Right ventricle myocardium inferior (tissue), 1 donor: ENCODE measurements around the gene PRDM4. TPM values are rescaled to one million over a fixed set of nuclear protein-coding genes. Genes with fewer than 3 reads are reported as not detected.
"Not testable (repeated sequence)": the region's sequence is repeated elsewhere in the genome, so short reads cannot be mapped to it uniquely, and the experiment has no call there.

Source experiments
- ATAC-seq: fragments of 200-7000 bp; cut with Tn5 transposase; one replicate; pipeline ENCODE4 v1.9.1; 2020; ENCODE audit warnings: mild to moderate bottlenecking, moderate library complexity
- DNase-seq: peaks from one replicate; pipeline ENCODE4 v3.0.0; 2021; ENCODE audit errors: missing footprints
- intact Hi-C: fragments of 100-400 bp; cut with DNase I; formaldehyde crosslinking; loops from one replicate; pipeline ENCODE4 v1.11.0; 2022
- total RNA-seq: library from RNA; stranded (reverse); fragmentation: NEBNext Ultra II Directional; extraction: Animal tissue kit (Norgen Biotek cat#: 25700); gene quantifications from one replicate; pipeline ENCODE4 v1.2.1, GENCODE V29; 2021
- donor health status: DM: no; HTN: yes; CAD: no; lungs with severe emphysema.

PRDM4 gene
- total RNA-seq, 1 donor from 2014 or later: 12.5 TPM

DNA sequence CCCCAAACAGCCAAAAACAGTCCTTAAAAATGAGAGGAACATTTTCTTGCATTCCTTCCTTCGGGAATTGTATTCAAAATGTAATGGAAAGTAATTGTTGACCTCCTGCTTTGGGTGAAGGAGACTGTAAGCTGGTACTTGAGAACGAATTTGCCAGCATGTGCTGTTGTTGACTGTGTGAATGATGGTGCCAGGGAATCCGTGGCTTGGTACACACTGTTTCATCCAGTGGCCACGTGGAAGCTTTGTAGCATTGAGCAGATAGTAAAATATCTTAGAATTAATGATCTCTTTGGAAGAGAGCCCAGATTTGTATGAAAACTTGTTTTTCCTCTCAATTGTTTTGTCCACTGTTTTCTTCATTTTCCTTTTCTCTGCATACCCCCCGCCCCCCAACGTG lies 15.2 kb upstream of the PRDM4 start:
- intact Hi-C loops: no loop called here
- no peak for ATAC-seq

DNA sequence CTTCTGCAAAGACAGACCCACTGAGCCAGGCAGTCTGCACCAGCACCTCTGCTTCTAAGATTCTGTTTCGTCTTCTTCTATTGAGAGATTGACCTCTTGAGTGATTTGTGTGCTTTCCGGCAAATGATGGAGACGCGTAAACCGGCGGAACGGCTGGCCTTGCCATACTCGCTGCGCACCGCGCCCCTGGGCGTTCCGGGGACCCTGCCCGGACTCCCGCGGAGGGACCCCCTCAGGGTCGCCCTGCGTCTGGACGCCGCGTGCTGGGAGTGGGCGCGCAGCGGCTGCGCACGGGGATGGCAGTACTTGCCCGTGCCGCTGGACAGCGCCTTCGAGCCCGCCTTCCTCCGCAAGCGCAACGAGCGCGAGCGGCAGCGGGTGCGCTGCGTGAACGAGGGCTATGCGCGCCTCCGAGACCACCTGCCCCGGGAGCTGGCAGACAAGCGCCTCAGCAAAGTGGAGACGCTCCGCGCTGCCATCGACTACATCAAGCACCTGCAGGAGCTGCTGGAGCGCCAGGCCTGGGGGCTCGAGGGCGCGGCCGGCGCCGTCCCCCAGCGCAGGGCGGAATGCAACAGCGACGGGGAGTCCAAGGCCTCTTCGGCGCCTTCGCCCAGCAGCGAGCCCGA lies 14.3 kb upstream of the PRDM4 start:
- DNase-seq (no peak), ATAC-seq (no peak)
- intact Hi-C loops: no loop called here

More for the DNA sequence above, 15.2 kb upstream of the PRDM4 start:
- no peak for DNase-seq

DNA sequence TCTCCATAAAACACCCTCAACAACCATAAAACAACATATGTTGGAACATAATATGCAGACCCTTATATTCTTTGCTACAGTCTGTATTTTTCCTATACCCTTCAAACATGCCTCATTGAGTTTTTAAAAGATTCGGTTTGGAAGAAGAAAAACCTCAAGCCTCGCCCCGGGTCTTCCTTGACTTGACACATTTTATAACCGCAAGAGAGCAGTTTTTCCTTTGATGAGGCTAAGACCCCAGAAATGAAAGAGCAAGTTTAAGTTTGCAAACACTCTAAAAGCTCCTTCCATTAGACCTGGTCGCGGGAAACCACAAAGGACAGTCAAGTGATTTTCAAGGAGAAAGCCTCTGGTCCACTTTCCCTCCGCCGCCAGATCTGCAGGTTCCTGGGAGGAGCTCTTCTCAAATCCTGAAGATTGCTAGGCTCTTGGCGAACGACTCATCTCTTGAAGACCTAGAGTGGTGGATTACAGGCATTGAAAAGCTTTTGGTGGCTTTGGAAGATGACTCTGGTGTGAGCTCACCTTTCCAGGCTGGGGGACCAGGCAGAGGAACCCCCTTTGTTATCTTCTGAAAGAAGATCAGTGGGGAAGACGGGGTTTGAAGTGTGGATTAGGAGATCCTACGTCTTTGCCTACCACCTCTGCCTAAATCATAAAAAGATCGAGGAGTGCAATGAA lies 13.6 kb upstream of the PRDM4 start, which contains the start of gene ASCL4:
Gene ASCL4 (plus strand): TSS at position 356 of the 681 bp plus-strand sequence. CDS start 515 bp downstream, outside the sequence.
- DNase-seq: no peak
- intact Hi-C loops: no loop called here
- no peak for ATAC-seq

DNA sequence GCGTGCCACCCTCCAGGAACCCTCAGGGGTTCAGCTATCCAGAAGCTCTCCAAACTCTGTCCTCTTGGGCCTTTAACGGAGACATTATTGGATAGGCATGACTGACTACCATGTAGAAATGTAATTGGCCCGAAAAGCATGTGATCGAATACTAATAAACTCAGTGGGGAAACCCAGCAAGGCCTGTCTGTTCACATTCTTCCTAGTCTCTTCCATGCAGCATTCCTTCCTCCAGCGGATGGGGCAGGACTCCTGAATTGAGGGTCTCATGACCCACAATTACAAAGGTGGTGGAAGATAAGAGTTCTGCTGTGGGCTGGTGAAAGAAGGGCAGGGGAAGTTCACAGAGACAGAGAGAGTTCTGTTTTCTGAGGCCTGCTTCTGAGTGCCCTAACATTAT lies 6.5 kb upstream of the PRDM4 start:
- intact Hi-C loops: loop anchor here (10.0 kb wide), 2 partner anchors 117 to 747 kb away; partner anchors contain the start of gene FICD
- ATAC-seq: no peak

GRCh38 chr12:107765316-107765715 lies 4.4 kb upstream of the PRDM4 start:
- intact Hi-C loops: loop anchor here (10.0 kb wide), 2 partner anchors 119 to 749 kb away; partner anchors contain the start of gene FICD
- no peak for ATAC-seq
- no peak for DNase-seq

More for the DNA sequence above, 6.5 kb upstream of the PRDM4 start:
- DNase-seq: no peak

DNA sequence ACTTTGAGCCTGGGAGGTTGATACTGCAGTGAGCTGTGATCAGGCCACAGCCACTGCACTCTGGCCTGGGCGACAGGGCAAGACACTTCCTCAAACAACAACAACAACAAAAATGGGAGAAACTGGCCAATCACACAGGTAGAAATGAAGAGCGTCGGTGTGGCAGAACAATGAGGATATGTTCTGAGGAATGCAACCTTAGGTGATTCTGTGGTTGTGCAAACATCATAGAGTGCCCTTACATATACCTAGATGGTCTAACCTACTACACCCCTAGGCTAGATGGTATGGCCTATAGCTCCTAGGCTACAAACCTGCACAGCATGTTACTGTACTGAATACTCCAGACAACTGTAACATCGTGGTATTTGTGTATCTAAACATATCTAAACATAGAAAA lies 3.7 kb upstream of the PRDM4 start:
- intact Hi-C loops: loop anchor here (5.0 to 10.0 kb wide), 3 partner anchors 77 to 750 kb away; partner anchors contain the start of genes FICD and PWP1
- no peak for DNase-seq
- ATAC-seq: no peak

DNA sequence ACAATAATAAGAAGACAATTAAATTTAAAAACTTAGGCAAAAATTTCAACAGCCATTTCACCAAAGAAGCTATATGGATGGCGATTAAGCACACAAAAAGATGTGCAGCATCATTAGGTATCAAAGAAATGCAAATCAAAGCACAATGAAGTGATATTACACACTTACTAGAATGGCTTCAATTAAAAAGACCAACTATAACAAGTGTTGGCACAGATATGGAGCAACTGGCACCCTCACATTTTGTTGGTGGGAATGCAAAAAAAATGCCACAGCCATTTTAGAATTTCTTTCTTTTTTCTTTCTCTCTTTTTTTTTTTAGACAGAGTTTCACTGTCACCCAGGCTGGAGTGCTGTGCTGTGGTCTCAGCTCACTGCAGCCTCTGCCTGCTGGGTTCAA lies 1.9 kb upstream of the PRDM4 start:
- no peak for ATAC-seq
- DNase-seq: no peak
- intact Hi-C loops: loop anchor here (5.0 to 10.0 kb wide), 3 partner anchors 76 to 752 kb away; partner anchors contain the start of genes FICD and PWP1

DNA sequence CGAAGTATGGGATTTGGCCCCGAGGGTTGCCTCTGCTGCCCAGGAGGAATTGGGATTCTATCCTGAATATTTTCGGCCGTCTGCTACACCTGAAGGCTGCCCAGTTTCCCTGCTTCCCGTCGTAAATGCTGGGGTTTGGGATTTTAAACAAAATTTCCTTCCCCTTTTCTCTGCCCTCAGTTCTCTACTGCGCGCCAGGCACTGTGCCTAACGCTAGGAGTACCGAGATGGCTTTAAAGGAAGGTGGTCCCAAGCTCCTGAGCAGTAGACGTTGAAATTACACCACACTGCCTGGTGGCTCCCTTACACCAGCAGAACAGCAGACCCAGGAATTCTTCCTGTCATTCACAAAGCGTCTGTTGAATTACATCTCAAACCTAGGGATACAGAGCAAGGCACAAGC lies 566 bp upstream of the PRDM4 start:
- intact Hi-C loops: loop anchor here (5.0 to 10.0 kb wide), 3 partner anchors 74 to 753 kb away; partner anchors contain the start of genes FICD and PWP1
- DNase-seq (no peak), ATAC-seq (peak; percentile 5)

DNA sequence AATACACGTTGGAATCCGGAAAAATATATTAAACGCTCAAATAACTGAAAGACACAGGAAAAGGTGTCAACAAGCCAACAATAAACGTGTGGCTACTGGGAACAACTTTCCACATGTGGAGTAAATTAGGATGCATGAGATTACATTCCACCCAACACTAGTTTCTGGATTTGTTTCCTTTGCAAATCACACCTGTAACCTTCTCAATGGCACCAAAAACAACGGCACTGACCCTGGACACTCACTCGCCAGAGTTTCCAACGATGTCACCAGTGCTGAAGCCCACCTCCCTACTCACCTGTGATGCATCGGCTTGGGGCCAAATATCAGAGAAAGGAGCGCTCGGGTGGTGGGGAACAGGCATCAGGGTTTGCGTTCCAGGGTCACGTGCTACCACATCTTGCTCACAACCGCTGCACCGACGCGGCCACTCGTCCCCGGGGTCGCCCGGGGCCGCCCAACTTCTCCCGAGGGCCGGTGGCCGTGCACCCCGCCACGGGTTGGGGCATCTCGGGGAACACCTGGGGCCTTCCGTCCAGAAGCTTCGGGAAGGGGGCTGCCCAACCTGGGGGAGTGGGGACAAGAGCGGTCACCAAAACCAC lies 629 bp downstream of the PRDM4 start:
- peak; percentile 76 for DNase-seq
- intact Hi-C loops: loop anchor here (5.0 to 10.0 kb wide), 3 partner anchors 73 to 754 kb away; partner anchors contain the start of genes FICD and PWP1
- ATAC-seq: no peak

GRCh38 chr12:107759410-107759809 lies 1.5 kb downstream of the PRDM4 start:
- intact Hi-C loops: no loop called here
- ATAC-seq: no peak
- no peak for DNase-seq

DNA sequence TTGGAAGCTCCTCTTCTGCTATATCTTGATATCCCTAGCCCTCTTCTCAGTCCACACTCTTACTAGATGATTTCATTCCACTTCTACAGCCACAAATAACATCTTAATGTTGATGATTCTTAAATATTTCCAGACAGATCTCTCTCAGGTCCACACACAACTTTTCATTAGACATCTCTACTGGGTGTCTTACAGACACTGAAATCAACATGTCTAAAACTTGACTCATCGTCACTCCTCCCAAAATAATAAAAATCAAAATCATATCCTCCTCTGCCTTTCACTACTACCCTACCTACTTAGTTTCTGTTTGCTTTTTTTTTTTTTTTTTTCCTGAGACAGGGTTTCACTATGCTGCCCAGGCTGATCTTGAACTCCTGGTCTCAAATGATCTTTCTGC lies 11.9 kb downstream of the PRDM4 start:
- intact Hi-C loops: no loop called here
- no peak for ATAC-seq
- no peak for DNase-seq

DNA sequence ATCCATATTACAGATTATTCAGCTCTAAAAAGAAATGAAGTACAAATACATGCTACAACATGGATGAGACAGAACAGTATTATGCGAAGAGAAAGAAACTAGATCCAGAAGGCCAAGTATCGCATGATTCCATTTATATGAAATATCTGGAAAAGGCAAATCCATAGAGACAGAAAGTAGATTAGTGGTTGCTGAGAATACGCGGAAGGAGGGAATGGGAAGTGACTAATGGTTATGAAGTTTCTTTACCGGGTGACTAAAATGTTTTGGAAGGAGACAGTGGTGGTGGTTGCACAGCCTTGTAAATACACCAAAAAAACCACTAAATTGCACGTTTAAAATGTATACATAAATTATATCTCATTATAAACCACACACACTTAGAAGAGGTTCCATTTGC lies 12.5 kb downstream of the PRDM4 start:
- intact Hi-C loops: no loop called here
- peak; percentile 54 for ATAC-seq

GRCh38 chr12:107736914-107737313 lies 24.0 kb downstream of the PRDM4 start:
- DNase-seq: no peak

More for the DNA sequence above, 12.5 kb downstream of the PRDM4 start:
- no peak for DNase-seq

GRCh38 chr12:107735763-107736162 lies 25.2 kb downstream of the PRDM4 start:
- intact Hi-C loops: no loop called here
- DNase-seq (no peak), ATAC-seq (no peak)

More at GRCh38 chr12:107736914-107737313, 24.0 kb downstream of the PRDM4 start:
- intact Hi-C loops: no loop called here
- no peak for ATAC-seq

DNA sequence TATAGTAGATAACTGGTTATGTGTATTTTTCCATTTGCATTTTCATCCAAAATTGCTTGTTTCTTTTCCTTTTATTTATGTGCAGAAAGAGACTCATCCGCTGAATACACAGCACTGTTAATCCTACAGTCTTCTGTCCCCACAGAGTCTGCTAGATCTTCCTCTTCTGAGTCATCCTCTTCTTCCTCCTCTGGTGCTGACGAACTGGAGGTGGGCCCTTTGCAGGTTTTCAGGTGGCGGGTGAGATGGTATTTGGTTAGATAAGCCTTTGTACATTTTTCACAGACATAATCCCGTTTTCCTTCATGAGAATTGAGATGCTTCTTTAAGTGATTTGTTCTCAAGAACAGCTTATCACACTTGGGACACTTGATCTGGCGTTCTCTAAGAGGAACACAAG lies 26.8 kb downstream of the PRDM4 start:
- intact Hi-C loops: no loop called here

GRCh38 chr12:107732365-107732764 lies 28.6 kb downstream of the PRDM4 start:
- intact Hi-C loops: no loop called here
- ATAC-seq (no peak), DNase-seq (no peak)

More for the DNA sequence above, 26.8 kb downstream of the PRDM4 start:
- no peak for ATAC-seq
- no peak for DNase-seq

GRCh38 chr12:107731366-107731765 lies 29.6 kb downstream of the PRDM4 start:
- ATAC-seq: no peak
- intact Hi-C loops: no loop called here
- DNase-seq: no peak

- ATAC-seq (no peak), DNase-seq (no peak)
- intact Hi-C loops: no loop called here
Observed at GRCh38 chr12:107730618-107731341, 30.2 kb downstream of the PRDM4 start.

- intact Hi-C loops, DNase-seq, ATAC-seq: not testable (repeated sequence)
Observed at GRCh38 chr12:107727742-107728141, 33.2 kb downstream of the PRDM4 start.
